Nephron (organoid): Measurements from ENCODE around the gene OR2D2.

Experiments
- H3K27ac Mint-ChIP-seq, 3 experiments: 2 replicates each; pipeline ENCODE4 v1.8.0; 2020; ENCODE audit warnings: mixed read lengths in 3 of 3, mild to moderate bottlenecking in 2 of 3, moderate library complexity in 1 of 3
- H3K27me3 Mint-ChIP-seq: 2 replicates; pipeline ENCODE4 v1.8.0; 2021; ENCODE audit warnings: low read depth, mild to moderate bottlenecking, moderate library complexity, mixed read lengths
- H3K36me3 Mint-ChIP-seq: 2 replicates; pipeline ENCODE4 v1.8.0; 2020; ENCODE audit warnings: low read depth, mixed read lengths
- H3K4me1 Mint-ChIP-seq: 2 replicates; pipeline ENCODE4 v1.8.0; 2020; ENCODE audit warnings: mixed read lengths
- H3K4me3 Mint-ChIP-seq, 3 experiments: 2 replicates each; pipeline ENCODE4 v1.8.0; 2020; ENCODE audit warnings: mild to moderate bottlenecking in 3 of 3, mixed read lengths in 3 of 3, moderate library complexity in 2 of 3
- H3K9me3 Mint-ChIP-seq: 2 replicates; pipeline ENCODE4 v1.8.0; 2020; ENCODE audit warnings: mixed read lengths
- CTCF ChIP-seq, 3 experiments: fragments of 200-600 bp; sonication (generic); IDR thresholded peaks; one replicate each; pipeline ENCODE4 v1.5.0; 2021; ENCODE audit warnings: antibody characterized with exemption in 3 of 3; ENCODE audit not compliant: unreplicated experiment in 3 of 3

Gene OR2D2

GRCh38 chr11:6876325-6876724 lies 16.0 kb downstream of the OR2D2 start, which contains the start of gene OR10A4:
Gene OR10A4, plus strand, starts transcription at chr11:6876625. Its CDS starts 23 bp downstream, at chr11:6876648.
- no peak for TF ChIP-seq CTCF (IDR thresholded peaks at IDR 0.05; ENCODE audit: unreplicated experiment in 3 of 3)
- H3K27ac Mint-ChIP-seq = no peak within 1 kb of the TSS
- H3K9me3 Mint-ChIP-seq = no peaks in the 10 kb centered on the region
- H3K4me1 Mint-ChIP-seq = no peaks in the 10 kb centered on the region
- H3K36me3 Mint-ChIP-seq = no peaks in the 10 kb centered on the region
- H3K4me3 Mint-ChIP-seq = no peak within 1 kb of the TSS
- H3K27me3 Mint-ChIP-seq = no peaks in the 10 kb centered on the region

GRCh38 chr11:6875761-6876160 lies 16.5 kb downstream of the OR2D2 start:
- no peaks in the 10 kb centered on the region for H3K9me3 Mint-ChIP-seq

GRCh38 chr11:6871278-6871677 lies 21.0 kb downstream of the OR2D2 start:
- Mint-ChIP-seq H3K27me3 (no peaks in the 10 kb centered on the region), H3K36me3 (no peaks in the 10 kb centered on the region), H3K4me3 (no peak overlapping the region), H3K27ac (no peak overlapping the region), H3K4me1 (no peaks in the 10 kb centered on the region), H3K9me3 (no peaks in the 10 kb centered on the region)
- TF ChIP-seq CTCF (IDR thresholded peaks at IDR 0.05; ENCODE audit: unreplicated experiment in 3 of 3) = no peak

More at GRCh38 chr11:6875761-6876160, 16.5 kb downstream of the OR2D2 start:
- no peak for TF ChIP-seq CTCF (IDR thresholded peaks at IDR 0.05; ENCODE audit: unreplicated experiment in 3 of 3)
- Mint-ChIP-seq H3K4me3 (no peak overlapping the region), H3K4me1 (no peaks in the 10 kb centered on the region), H3K27me3 (no peaks in the 10 kb centered on the region), H3K36me3 (no peaks in the 10 kb centered on the region), H3K27ac (no peak overlapping the region)

GRCh38 chr11:6864438-6864837 lies 27.9 kb downstream of the OR2D2 start:
- TF ChIP-seq CTCF (IDR thresholded peaks at IDR 0.05; ENCODE audit: unreplicated experiment in 3 of 3) = no peak
- H3K4me1 Mint-ChIP-seq = no peaks in the 10 kb centered on the region
- H3K36me3 Mint-ChIP-seq = no peaks in the 10 kb centered on the region
- no peak overlapping the region for H3K27ac Mint-ChIP-seq
- H3K4me3 Mint-ChIP-seq = no peak overlapping the region
- peaks cover 2% of the 10 kb centered on the region for H3K9me3 Mint-ChIP-seq
- H3K27me3 Mint-ChIP-seq = no peaks in the 10 kb centered on the region

- H3K27ac Mint-ChIP-seq = no peak within 1 kb of the TSS
- peaks cover 2% of the 10 kb centered on the region for H3K9me3 Mint-ChIP-seq
- no peaks in the 10 kb centered on the region for H3K4me1 Mint-ChIP-seq
- TF ChIP-seq CTCF (IDR thresholded peaks at IDR 0.05; ENCODE audit: unreplicated experiment in 3 of 3) = no peak
- H3K4me3 Mint-ChIP-seq = no peak within 1 kb of the TSS
- no peaks in the 10 kb centered on the region for H3K36me3 Mint-ChIP-seq
- no peaks in the 10 kb centered on the region for H3K27me3 Mint-ChIP-seq
Observed at GRCh38 chr11:6862961-6863360, 29.3 kb downstream of the OR2D2 start, which contains the start of gene OR10A2. Gene OR10A2, plus strand, starts transcription at chr11:6863057. Its CDS starts 6,698 bp downstream, at chr11:6869755.

- no peak for TF ChIP-seq CTCF (IDR thresholded peaks at IDR 0.05; ENCODE audit: unreplicated experiment in 3 of 3)
- peaks cover 8% of the 10 kb centered on the region for H3K9me3 Mint-ChIP-seq
- no peaks in the 10 kb centered on the region for H3K27me3 Mint-ChIP-seq
Observed at GRCh38 chr11:6856871-6857270, 35.4 kb downstream of the OR2D2 start.

More at GRCh38 chr11:6856871-6857270, 35.4 kb downstream of the OR2D2 start:
- no peak overlapping the region for H3K4me3 Mint-ChIP-seq
- H3K36me3 Mint-ChIP-seq = no peaks in the 10 kb centered on the region
- no peak overlapping the region for H3K27ac Mint-ChIP-seq
- H3K4me1 Mint-ChIP-seq = no peaks in the 10 kb centered on the region
